ENCODE measurements around the gene GRIK2.

DNA sequence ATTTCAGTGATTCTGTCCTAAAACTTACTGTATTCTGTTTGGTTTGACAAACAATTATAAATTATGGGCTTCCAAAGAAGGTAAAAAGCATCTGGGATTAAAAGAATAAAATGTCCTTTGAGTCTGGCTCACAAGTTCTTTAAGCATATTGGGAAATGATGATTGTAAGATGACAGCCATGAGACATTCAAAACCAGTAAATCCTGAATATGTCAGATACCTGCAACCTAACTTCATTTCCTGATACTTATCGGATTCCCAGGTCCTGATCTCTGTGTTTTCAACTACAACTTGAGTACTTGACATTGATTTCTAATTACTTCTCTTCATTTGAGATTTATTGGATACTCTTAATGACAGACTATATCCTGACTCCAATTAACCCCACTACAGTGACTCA, 446.6 kb downstream of the GRIK2 start:
- TF ChIP-seq, protein P1, sequence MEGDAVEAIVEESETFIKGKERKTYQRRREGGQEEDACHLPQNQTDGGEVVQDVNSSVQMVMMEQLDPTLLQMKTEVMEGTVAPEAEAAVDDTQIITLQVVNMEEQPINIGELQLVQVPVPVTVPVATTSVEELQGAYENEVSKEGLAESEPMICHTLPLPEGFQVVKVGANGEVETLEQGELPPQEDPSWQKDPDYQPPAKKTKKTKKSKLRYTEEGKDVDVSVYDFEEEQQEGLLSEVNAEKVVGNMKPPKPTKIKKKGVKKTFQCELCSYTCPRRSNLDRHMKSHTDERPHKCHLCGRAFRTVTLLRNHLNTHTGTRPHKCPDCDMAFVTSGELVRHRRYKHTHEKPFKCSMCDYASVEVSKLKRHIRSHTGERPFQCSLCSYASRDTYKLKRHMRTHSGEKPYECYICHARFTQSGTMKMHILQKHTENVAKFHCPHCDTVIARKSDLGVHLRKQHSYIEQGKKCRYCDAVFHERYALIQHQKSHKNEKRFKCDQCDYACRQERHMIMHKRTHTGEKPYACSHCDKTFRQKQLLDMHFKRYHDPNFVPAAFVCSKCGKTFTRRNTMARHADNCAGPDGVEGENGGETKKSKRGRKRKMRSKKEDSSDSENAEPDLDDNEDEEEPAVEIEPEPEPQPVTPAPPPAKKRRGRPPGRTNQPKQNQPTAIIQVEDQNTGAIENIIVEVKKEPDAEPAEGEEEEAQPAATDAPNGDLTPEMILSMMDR (IDR thresholded peaks at IDR 0.05): no peak
- TF ChIP-seq POLR2AphosphoS5 (IDR thresholded peaks at IDR 0.05; ENCODE audit: low read depth, low read length) (no peak), MXI1 (IDR thresholded peaks at IDR 0.05; ENCODE audit: low read depth, low read length) (no peak), CHD2 (IDR thresholded peaks at IDR 0.05; ENCODE audit: low read length, partially characterized antibody) (no peak)
